ENCODE results near the gene EXPH5.

The EXPH5 gene

DNA sequence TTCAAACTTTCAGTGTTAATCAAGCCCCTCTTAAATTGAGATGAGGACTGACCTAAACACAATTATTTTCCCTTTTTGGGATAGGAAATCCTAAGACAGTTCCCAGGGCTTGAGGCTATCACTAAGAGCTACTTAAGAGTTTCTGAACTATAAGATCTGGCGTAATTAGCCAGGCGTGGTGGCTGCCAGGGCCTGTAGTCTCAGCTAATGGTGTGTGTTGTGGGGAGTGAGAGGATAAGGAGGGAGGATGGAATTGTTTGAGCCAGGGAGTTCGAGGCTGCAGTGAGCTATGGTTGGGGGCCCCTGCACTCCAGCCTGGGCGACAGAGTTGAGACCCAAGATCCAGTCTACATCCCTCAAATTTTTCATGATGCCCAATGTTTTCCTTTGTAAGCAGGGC is 23.5 kb upstream of the EXPH5 start:
- in situ Hi-C loops (cut with MboI; ENCODE audit: low pct_unique_long_range_greater_than_20kb, low sequenced_read_pairs, unreplicated experiment), result no loop called here
- no peak for DNase-seq (ENCODE audit: low spot score)
- TF ChIP-seq, protein P1, sequence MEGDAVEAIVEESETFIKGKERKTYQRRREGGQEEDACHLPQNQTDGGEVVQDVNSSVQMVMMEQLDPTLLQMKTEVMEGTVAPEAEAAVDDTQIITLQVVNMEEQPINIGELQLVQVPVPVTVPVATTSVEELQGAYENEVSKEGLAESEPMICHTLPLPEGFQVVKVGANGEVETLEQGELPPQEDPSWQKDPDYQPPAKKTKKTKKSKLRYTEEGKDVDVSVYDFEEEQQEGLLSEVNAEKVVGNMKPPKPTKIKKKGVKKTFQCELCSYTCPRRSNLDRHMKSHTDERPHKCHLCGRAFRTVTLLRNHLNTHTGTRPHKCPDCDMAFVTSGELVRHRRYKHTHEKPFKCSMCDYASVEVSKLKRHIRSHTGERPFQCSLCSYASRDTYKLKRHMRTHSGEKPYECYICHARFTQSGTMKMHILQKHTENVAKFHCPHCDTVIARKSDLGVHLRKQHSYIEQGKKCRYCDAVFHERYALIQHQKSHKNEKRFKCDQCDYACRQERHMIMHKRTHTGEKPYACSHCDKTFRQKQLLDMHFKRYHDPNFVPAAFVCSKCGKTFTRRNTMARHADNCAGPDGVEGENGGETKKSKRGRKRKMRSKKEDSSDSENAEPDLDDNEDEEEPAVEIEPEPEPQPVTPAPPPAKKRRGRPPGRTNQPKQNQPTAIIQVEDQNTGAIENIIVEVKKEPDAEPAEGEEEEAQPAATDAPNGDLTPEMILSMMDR (IDR thresholded peaks at IDR 0.05; ENCODE audit: extremely low read depth, insufficient read depth, missing control alignments), result no peak

DNA sequence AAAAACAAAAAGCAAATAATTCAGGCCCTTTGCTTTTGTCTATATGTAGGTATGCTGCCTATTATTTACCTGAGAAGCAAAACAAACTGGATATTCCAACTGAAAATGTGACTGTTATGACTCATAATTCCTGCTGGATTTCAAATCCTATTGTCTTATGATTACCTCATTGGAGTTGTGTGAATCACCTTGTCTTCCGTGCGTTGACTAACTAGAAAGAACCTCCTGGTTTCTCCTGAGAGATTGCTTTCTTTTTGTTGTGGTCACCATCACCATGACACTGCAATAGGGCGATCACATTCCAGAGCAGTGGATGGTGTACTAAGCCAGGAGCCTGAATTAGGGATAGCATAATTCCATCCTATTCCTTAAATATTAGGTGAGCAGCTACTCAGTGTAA is 23.0 kb upstream of the EXPH5 start:
- DNase-seq (ENCODE audit: low spot score), result no peak
- TF ChIP-seq, protein P1 (IDR thresholded peaks at IDR 0.05; ENCODE audit: extremely low read depth, insufficient read depth, missing control alignments), result no peak
- in situ Hi-C loops (cut with MboI; ENCODE audit: low pct_unique_long_range_greater_than_20kb, low sequenced_read_pairs, unreplicated experiment), result no loop called here

DNA sequence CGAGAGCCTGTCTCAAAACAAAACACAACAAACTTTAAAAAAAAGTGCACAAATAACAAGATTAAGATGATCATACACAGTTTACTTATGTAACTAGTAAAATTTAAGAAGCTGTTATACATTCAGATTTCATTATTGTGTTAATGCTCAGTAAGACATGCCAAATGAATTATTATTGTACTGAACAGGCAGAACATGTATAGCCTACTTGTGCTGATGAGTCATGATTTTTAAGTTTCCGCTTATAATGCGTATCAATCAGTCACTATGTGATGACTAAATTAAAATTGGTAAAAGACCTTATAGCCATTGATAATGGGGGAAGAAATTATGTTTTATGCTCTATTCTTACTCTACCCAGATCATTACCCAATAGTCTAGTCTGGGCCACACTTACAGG is 20.5 kb upstream of the EXPH5 start:
- in situ Hi-C loops (cut with MboI; ENCODE audit: low pct_unique_long_range_greater_than_20kb, low sequenced_read_pairs, unreplicated experiment), result no loop called here
- TF ChIP-seq, protein P1 (IDR thresholded peaks at IDR 0.05; ENCODE audit: extremely low read depth, insufficient read depth, missing control alignments), result no peak
- no peak for DNase-seq (ENCODE audit: low spot score)

DNA sequence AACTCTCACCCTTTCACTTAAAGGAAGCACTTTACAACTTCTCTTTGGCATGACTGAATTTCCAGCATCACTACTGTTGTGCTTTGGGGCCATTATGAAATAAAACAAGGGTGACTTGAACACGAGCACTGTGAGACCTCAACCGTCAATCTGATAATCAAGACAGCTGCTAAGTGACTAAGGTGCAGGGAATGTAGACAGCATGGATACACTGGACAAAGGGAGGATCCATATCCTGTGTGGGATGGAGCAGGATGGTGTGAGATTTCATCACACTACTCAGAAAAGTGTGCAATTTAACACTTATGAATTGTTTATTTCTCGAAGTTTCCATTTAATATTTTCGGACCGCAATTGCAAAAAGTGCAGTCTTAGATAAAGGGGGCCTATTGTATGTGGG is 16.1 kb upstream of the EXPH5 start:
- in situ Hi-C loops (cut with MboI; ENCODE audit: low pct_unique_long_range_greater_than_20kb, low sequenced_read_pairs, unreplicated experiment), result no loop called here
- DNase-seq (ENCODE audit: low spot score), result no peak
- TF ChIP-seq, protein P1 (IDR thresholded peaks at IDR 0.05; ENCODE audit: extremely low read depth, insufficient read depth, missing control alignments), result no peak

DNA sequence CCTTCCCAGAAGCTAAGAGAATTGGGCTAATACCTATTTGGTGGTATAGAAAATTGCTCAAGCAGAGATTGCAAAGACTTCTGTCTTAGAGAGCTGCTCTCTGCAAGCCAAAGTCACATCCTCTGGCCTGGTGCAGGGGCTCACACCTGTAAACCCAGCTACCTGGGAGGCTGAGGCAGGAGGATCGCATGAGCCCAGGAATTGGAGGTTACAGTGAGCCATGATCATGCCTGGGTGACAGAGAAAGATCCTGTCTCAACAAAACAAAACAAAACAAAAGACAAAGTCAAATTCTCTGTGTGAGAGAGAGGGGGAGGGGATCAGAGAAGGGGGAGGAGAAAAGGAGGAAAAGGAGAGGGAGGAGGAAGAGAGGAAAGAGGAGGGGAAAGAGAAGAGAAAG is 15.0 kb upstream of the EXPH5 start:
- in situ Hi-C loops (cut with MboI; ENCODE audit: low pct_unique_long_range_greater_than_20kb, low sequenced_read_pairs, unreplicated experiment), result no loop called here
- DNase-seq (ENCODE audit: low spot score), result no peak
- TF ChIP-seq, protein P1 (IDR thresholded peaks at IDR 0.05; ENCODE audit: extremely low read depth, insufficient read depth, missing control alignments), result no peak

DNA sequence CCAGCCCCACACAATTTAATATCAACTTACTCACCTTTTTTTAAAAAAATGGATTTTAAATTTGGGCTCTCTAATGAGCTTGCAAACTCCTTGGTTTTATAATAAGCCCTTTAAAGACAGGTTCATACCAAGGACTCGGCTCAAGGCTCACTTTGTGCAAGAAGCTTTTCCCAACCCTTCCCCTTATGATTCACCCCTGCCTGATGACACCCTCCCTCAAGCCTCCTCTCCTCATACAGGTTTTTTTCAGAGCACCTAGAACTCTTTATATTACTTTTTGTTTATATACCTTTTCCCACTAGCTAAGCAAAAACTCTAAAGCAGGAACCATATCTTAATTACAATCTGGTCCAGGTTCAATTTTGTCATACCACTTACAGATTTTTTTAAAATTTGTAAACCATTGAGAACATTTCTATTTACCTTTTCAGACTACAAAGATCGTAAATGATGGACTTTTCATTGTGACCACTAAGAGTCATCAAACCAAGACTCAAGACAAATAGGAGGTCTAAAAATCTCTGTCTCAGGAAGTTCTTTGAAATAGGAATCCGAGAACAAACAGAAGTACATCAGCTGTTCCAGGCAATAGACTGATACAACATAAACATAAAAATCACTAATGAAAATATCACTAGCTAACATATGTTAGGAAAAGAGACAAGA is 13.1 kb upstream of the EXPH5 start:
- no peak for DNase-seq (ENCODE audit: low spot score)
- in situ Hi-C loops (cut with MboI; ENCODE audit: low pct_unique_long_range_greater_than_20kb, low sequenced_read_pairs, unreplicated experiment), result no loop called here
- TF ChIP-seq, protein P1 (IDR thresholded peaks at IDR 0.05; ENCODE audit: extremely low read depth, insufficient read depth, missing control alignments), result no peak

Measured in GM13977 (cell line).